HG02642 (cell line): ENCODE measurements around the gene AK4.

Experiments used
- ATAC-seq: cut with Tn5 transposase; IDR thresholded peaks from one replicate; pipeline ENCODE4 v1.9.1; 2021; ENCODE audit warnings: mild to moderate bottlenecking; ENCODE audit not compliant: unreplicated experiment, poor library complexity

The AK4 gene

GRCh38 chr1:65172936-65173690 is 25.1 kb downstream of the AK4 start:
- ATAC-seq, result no peak

GRCh38 chr1:65174585-65174984 is 26.6 kb downstream of the AK4 start:
- peak; percentile 87 for ATAC-seq

GRCh38 chr1:65175171-65176055 is 27.4 kb downstream of the AK4 start:
- ATAC-seq, result no peak

- ATAC-seq, result no peak
Measured at GRCh38 chr1:65176056-65176450, 28.1 kb downstream of the AK4 start.

- ATAC-seq, result no peak
Measured at GRCh38 chr1:65176591-65176990, 28.6 kb downstream of the AK4 start.

- no peak for ATAC-seq
Measured at GRCh38 chr1:65177457-65177856, 29.5 kb downstream of the AK4 start.

- no peak for ATAC-seq
Measured at GRCh38 chr1:65178235-65178634, 30.2 kb downstream of the AK4 start.

- ATAC-seq, result no peak
Measured at GRCh38 chr1:65179148-65179547, 31.1 kb downstream of the AK4 start.

GRCh38 chr1:65180977-65181376 is 33.0 kb downstream of the AK4 start:
- ATAC-seq, result no peak

GRCh38 chr1:65182658-65183268 is 34.8 kb downstream of the AK4 start:
- no peak for ATAC-seq

- ATAC-seq, result no peak
Measured at GRCh38 chr1:65189576-65190115, 41.6 kb downstream of the AK4 start.

GRCh38 chr1:65190229-65190628 is 42.2 kb downstream of the AK4 start:
- ATAC-seq, result no peak

GRCh38 chr1:65193129-65193695 is 45.2 kb downstream of the AK4 start:
- ATAC-seq, result no peak

GRCh38 chr1:65195495-65196417 is 47.8 kb downstream of the AK4 start:
- ATAC-seq, result no peak

- no peak for ATAC-seq
Measured at GRCh38 chr1:65196926-65197325, 48.9 kb downstream of the AK4 start.

- ATAC-seq, result no peak
Measured at GRCh38 chr1:65197636-65198035, 49.6 kb downstream of the AK4 start.

GRCh38 chr1:65198096-65198495 is 50.1 kb downstream of the AK4 start:
- no peak for ATAC-seq

GRCh38 chr1:65200411-65200810 is 52.4 kb downstream of the AK4 start:
- no peak for ATAC-seq

GRCh38 chr1:65206836-65207235 is 58.8 kb downstream of the AK4 start:
- ATAC-seq, result no peak
